Ascending aorta (tissue), 2 donors: Measurements from ENCODE around the gene DUSP2. TPM values are rescaled to one million over a fixed set of nuclear protein-coding genes. Genes with fewer than 3 reads are reported as not detected.
A peak's percentile ranks its signal among the peaks of the same experiment; 100 is the strongest.

Experiments
- DNase-seq, 2 donors: peaks; one replicate each; pipeline ENCODE4 v3.0.0-alpha.2; 2019; ENCODE audit warnings: low spot score in 2 of 2
- H3K27ac ChIP-seq, 2 donors: fragments of 200-600 bp; sonication (generic); one replicate each; pipeline ENCODE4 v1.5.1; 2016 to 2017; ENCODE audit warnings: mild to moderate bottlenecking in 1 of 2
- H3K27me3 ChIP-seq: fragments of 200-600 bp; sonication (generic); one replicate; pipeline ENCODE4 v1.5.1; 2017
- H3K36me3 ChIP-seq, 2 donors: fragments of 200-600 bp; sonication (generic); one replicate each; pipeline ENCODE4 v1.5.1; 2016
- H3K4me1 ChIP-seq, 2 donors: fragments of 200-600 bp; sonication (generic); one replicate each; pipeline ENCODE4 v1.5.1; 2016 to 2017; ENCODE audit warnings: mild to moderate bottlenecking in 1 of 2
- H3K4me3 ChIP-seq, 2 donors: fragments of 200-600 bp; sonication (generic); one replicate each; pipeline ENCODE4 v1.5.1; 2016 to 2017; ENCODE audit warnings: mild to moderate bottlenecking in 1 of 2
- H3K9me3 ChIP-seq, 2 donors: fragments of 200-600 bp; sonication (generic); one replicate each; pipeline ENCODE4 v1.5.1; 2016
- intact Hi-C: fragments of 100-400 bp; cut with DNase I; formaldehyde crosslinking; loops from one replicate; pipeline ENCODE4 v1.15.1; 2023
- total RNA-seq: library from RNA; depleted of rRNA; stranded (reverse); fragments of >200 nt; gene quantifications from one replicate; pipeline ENCODE4 v1.1.0, GENCODE V29; 2016
- TF ChIP-seq, protein P1 (sequence below), 3 experiments: fragments of 200-600 bp in 2 of 3; fragments of 450-650 bp in 1 of 3; sonication (generic) in 2 of 3; IDR thresholded peaks; one replicate each; pipeline ENCODE4 v1.5.1; 2016 to 2019; ENCODE audit warnings: antibody characterized with exemption in 3 of 3, mild to moderate bottlenecking in 1 of 3, moderate library complexity in 1 of 3

DUSP2 gene
- total RNA-seq, 1 donor from 2014 or later: 7.2 TPM

DNA sequence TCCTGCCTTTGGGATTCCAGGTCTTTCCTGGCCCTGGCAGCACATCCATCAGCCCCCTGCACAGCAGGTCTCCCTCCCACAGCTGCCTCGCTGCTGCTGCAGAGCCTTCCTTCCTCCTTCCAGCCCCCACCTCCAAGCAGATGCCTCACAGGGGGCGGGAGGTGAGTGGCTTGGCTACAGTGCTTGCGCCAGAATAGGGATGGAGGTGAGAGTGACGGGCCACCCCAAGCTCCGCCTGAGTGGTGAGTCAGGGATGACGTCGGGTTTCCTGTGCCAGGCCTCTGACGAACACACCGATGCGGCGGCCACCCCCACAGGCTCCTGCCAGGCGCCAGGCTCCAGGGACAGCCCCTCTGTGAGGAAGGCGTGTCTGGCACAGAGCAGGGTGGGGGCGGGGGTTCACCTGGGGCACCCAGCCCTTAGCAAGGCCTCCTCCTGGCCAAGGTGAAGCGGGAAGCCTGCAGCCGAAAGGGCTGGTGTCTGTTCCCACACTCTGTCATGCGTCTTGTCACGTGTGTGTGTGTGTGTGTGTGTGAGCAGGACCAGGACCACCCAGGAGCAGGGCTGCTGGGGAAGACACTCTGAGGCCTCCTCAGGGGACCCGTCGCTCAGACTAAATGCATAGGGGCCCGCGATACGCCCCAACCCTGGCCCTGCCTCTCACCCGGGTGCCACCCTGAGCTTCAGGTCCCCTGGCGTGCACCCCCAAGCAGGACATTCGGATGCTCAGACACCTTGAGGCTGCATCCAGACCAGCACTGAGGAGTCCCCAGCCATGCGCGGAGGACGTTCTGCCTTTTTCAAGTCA lies 3.4 kb upstream of the DUSP2 start:
- Histone ChIP-seq H3K27ac (peak overlapping the region; percentile 78 to 83), H3K9me3 (no peaks in the 10 kb centered on the region), H3K4me1 (peaks cover 16 to 30% of the 10 kb centered on the region in 2 donors), H3K36me3 (no peaks in the 10 kb centered on the region), H3K4me3 (no peak overlapping the region), H3K27me3 (no peaks in the 10 kb centered on the region)
- TF ChIP-seq, protein P1, sequence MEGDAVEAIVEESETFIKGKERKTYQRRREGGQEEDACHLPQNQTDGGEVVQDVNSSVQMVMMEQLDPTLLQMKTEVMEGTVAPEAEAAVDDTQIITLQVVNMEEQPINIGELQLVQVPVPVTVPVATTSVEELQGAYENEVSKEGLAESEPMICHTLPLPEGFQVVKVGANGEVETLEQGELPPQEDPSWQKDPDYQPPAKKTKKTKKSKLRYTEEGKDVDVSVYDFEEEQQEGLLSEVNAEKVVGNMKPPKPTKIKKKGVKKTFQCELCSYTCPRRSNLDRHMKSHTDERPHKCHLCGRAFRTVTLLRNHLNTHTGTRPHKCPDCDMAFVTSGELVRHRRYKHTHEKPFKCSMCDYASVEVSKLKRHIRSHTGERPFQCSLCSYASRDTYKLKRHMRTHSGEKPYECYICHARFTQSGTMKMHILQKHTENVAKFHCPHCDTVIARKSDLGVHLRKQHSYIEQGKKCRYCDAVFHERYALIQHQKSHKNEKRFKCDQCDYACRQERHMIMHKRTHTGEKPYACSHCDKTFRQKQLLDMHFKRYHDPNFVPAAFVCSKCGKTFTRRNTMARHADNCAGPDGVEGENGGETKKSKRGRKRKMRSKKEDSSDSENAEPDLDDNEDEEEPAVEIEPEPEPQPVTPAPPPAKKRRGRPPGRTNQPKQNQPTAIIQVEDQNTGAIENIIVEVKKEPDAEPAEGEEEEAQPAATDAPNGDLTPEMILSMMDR (IDR thresholded peaks at IDR 0.05): no peak
- DNase-seq: peak; percentile 83 to 93
- intact Hi-C loops: loop anchor here (5.0 kb wide), 1 partner anchor 104 kb away; no protein-coding TSS in a partner anchor

DNA sequence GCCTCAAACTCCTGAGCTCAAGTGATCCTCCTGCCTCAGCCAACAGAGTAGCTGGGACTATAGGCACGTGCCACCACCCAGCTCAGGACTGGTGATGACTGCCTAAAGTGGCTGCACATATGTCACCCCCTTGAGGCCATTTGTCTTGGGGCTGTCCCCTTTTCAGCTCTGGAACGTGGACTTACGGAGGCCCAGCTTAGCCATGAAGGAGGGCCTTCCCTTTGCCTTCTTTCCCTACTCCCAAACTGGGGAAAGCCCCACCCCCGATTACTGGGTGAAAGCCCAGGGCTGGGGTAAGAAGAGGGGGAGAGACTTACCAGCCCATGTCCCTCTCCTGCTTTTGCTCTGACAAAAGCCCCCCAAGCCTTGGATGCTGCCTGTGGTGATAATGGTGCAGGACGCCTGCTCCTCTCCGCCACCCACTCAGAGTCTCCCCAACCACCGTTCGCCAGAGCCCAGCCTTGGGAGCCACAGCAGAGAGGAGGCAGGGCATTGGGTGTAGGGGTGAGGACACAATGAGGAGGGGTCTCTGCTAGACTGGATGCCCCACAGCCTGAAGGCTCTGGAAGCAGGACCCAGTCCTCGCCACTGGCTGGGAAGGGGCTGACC lies 2.5 kb upstream of the DUSP2 start:
- Histone ChIP-seq H3K27ac (peak overlapping the region; percentile 78 to 83), H3K4me3 (no peak overlapping the region), H3K9me3 (no peaks in the 10 kb centered on the region), H3K4me1 (peaks cover 16 to 30% of the 10 kb centered on the region in 2 donors), H3K36me3 (no peaks in the 10 kb centered on the region), H3K27me3 (no peaks in the 10 kb centered on the region)
- peak; percentile 9 to 63 for DNase-seq
- intact Hi-C loops: loop anchor here (5.0 kb wide), 1 partner anchor 105 kb away; no protein-coding TSS in a partner anchor
- TF ChIP-seq, protein P1 (IDR thresholded peaks at IDR 0.05): no peak

DNA sequence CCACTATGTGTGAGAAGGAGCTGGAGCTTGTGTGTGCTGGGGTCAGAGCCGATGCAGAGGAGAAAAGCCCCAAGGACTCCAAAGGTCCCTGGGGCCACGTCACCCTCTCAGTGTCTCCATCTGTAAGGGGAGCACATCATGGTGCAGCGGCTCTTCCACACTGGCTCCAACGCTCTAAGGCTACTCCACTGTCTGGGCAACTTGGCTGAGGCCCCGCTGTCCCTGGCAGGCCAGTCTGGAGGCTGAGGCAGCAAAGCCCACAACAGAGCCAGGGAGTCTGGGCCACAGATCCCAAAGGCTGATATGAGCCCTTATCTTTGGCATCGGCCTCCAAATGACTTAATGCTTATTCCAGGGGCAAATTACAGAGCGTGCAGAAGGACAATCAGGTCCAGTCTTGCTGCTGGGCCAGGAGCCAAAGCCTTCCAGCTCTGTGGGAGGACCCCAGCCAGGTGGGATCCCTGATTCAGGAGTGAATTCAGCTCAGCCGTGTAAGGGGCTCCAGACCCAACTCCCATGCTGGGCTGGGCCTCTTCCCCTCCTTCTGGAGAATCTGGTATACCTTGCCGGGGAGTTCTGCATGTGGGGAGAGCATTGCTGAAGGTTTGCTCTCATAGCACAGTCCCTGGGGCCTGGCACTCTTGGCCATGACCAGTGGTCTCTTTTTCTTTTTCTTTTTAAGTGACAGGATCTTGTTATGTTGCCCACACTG lies 1.8 kb upstream of the DUSP2 start:
- Histone ChIP-seq H3K9me3 (no peaks in the 10 kb centered on the region), H3K4me1 (peaks cover 16 to 30% of the 10 kb centered on the region in 2 donors), H3K36me3 (no peaks in the 10 kb centered on the region), H3K27ac (peak overlapping the region; percentile 78 to 83), H3K27me3 (no peaks in the 10 kb centered on the region), H3K4me3 (no peak overlapping the region)
- intact Hi-C loops: loop anchor here (5.0 kb wide), 1 partner anchor 105 kb away; no protein-coding TSS in a partner anchor
- TF ChIP-seq, protein P1 (IDR thresholded peaks at IDR 0.05): no peak
- DNase-seq: peak; percentile 14 to 77

DNA sequence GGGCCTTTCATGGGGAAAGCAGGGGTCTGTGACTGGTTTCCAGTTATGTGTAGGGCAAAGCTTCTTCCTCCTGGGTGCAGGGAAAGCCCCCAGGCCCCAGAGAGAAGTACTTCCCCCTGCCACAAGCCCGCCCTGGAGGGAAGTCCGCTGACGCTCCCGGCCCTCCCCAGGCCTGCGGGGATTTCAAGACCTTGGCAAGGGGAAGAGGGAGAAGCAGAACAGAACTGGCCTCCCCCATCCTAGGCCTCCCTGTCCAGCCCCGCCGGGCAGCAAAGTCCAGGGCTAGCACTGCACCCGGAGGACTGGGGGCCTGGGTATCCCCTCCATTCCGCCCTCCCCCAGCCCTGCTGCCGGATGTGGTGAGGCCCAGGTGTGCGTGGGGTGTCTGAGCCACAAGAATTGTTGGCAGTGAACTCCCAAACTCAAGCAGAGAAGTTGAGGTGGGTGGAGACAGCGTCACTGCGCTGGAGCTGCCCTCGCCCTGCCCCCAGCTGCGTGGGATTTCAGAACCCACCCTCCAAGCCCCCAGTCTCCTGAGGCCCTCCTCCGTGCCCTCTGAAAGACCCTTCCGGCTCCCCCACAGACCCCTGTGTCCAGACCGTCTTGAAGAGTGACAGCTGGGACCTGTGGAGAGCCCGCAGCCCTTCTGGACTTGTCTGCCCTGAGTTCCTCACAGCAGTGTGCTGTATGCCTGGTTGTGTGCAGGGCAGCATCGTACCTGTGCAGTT lies 1.1 kb upstream of the DUSP2 start:
- intact Hi-C loops: loop anchor here (5.0 kb wide), 1 partner anchor 106 kb away; no protein-coding TSS in a partner anchor
- peak overlapping the region in 1 of 2 donors; percentile 78 for H3K4me3 ChIP-seq

More for the DNA sequence above, 1.1 kb upstream of the DUSP2 start:
- H3K27me3 ChIP-seq: no peaks in the 10 kb centered on the region
- no peaks in the 10 kb centered on the region for H3K9me3 ChIP-seq
- peak; percentile 45 to 79 for DNase-seq
- H3K27ac ChIP-seq: peak overlapping the region; percentile 78 to 83
- TF ChIP-seq, protein P1 (IDR thresholded peaks at IDR 0.05): no peak
- H3K36me3 ChIP-seq: no peaks in the 10 kb centered on the region
- H3K4me1 ChIP-seq: peaks cover 16 to 30% of the 10 kb centered on the region in 2 donors
